Right hindlimb (tissue), 1 donor: Measurements from ENCODE around the gene B3GALT6.

Experiments used
- DNase-seq: peaks from one replicate; pipeline ENCODE4 v3.0.0-alpha.2; 2018

The B3GALT6 gene

DNA sequence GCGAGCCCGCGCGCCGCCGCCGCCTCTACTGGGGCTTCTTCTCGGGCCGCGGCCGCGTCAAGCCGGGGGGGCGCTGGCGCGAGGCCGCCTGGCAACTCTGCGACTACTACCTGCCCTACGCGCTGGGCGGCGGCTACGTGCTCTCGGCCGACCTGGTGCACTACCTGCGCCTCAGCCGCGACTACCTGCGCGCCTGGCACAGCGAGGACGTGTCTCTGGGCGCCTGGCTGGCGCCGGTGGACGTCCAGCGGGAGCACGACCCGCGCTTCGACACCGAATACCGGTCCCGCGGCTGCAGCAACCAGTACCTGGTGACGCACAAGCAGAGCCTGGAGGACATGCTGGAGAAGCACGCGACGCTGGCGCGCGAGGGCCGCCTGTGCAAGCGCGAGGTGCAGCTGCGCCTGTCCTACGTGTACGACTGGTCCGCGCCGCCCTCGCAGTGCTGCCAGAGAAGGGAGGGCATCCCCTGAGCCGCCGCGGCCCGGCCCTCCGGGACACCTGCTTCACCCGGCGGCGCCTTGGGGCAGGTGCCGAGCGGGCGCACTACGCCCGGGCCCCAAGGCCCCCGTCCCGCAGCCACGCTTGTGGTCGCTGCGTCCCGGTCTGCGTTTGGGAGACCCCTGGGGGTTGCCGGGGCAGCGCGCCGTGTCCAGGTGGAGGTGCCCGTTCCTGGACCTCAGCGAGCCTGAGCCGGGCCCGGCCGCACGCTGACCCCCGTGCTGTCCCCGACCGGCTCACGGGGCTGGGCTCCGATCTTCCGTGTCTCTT, 944 bp downstream of the B3GALT6 start:
- no peak for DNase-seq

DNA sequence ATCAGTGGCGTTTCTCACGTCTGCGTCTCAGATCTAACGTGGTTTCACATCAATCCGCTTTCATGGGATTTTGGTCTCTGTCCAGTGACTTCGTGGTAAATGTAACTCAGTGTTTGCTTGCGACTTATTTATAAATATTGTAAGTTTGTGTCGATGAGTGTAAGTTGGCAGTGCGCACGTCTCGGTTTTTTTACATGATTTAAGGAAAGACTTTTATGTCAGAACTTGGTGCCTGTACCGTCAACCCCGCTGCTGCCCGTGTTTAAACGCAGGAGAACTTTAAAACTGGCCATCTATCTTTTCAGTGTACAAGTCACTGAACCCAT, 1.5 kb downstream of the B3GALT6 start:
- no peak for DNase-seq

DNA sequence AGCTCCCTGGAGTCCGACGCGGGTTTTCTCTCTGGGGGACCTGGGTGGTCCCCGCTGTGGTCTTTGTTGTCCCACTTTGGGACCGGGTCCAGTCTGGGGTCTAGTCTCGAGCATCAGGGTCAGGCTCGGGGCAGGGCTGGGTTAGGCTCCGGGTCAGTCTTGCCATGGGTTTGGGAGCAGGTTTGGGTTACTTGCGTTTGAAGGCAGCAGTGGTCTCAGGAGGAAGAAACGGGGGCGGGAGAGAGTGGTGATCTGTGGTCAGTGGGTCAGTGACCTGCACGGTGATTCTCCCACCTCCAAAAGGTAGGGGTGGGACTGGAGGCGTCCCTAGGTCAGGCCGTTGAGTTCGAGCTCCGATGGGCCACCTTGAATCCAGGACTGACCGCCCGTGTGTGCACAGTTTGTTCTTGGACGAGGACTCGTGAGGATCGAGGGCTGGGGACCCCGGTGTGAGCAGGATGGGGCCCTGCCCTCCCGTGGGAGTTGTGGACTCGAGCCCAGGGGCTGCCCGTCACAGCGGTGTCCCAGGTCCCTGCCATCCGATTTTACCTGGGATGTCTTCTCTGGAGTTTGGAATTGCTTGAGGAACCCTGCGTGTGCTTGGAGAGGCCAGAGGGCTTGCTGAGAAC, 2.3 kb downstream of the B3GALT6 start:
- DNase-seq, result no peak

DNA sequence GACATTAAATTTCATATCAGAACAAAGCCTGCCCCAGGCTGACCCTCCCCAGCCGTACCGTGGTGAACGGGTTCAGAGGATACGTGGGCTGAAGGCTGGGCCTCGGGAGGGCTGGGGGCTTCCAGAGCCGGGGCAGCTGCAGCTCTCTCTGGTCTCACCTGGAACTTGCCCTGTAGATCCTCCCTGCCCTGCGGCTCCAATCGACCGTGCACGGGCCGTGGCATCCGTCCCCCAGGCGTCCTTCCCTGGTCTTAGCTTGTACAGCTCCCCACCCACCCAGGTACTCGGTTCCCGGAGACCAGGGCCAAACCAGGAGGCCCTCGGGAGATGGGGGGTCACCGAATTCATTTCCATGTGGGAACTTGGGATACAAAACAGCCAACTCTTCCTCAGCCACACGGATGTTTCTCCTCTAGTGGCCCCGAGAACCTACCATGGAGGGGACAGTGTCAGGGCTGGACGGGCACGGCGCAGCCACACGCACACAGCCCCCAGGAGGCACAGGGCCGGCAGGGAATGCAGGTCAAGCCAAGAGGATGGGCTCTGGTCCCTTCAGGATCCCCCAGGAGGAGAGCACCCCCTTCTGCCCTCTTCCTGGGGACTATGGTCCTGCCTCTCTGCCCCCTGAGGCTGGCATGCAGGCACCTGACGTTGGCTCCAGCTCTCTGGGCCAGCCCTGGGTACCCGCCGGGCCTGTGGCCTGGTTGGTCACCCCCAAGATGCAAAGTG, 3.1 kb downstream of the B3GALT6 start:
- no peak for DNase-seq

- DNase-seq, result no peak
Measured at GRCh38 chr1:1236176-1236763, 4.2 kb downstream of the B3GALT6 start.

- DNase-seq, result no peak
Measured at GRCh38 chr1:1236945-1237873, 5.2 kb downstream of the B3GALT6 start.

DNA sequence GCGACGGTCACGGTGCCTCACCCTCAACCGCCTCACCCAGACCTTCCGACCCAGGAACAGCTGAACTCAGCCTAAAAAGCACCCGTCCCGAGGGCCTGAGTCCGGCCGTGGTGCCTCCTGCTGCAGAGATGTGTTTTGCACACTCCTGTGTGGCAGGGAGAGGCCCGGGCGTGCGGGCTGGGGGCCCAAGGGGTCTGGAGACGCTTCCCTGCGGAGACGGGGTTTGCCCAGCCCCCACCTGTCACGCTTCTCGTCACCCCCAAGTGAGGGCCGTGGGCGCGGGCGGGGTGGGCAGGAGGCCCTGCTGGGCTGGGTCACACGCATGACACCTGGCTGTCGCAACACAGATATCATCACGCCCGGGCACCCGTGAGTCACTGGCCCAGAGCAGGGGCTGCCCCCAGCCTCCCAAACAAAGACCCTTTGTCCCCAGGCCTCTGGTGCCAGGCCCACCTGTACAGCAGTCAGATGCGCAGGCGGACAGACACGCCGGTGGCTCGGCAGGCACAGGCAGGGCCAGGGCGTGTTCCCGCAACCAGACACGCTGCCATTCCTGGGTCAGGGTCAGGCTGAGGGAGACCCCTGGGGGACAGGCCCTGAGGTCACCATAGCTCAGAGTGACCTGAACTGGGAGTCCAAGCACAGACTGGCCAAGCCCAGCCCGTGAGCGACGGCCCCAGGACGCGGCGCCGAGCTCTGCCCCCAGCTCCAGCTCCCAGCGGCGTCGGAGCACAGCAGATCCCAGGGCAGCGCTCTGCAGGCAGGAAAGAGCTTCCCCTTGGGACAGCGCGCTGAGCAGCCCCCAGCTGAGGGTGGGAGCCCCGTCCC, 6.1 kb downstream of the B3GALT6 start:
- no peak for DNase-seq

GRCh38 chr1:1238702-1239178, 6.7 kb downstream of the B3GALT6 start:
- no peak for DNase-seq

GRCh38 chr1:1239227-1239613, 7.2 kb downstream of the B3GALT6 start:
- DNase-seq, result no peak

DNA sequence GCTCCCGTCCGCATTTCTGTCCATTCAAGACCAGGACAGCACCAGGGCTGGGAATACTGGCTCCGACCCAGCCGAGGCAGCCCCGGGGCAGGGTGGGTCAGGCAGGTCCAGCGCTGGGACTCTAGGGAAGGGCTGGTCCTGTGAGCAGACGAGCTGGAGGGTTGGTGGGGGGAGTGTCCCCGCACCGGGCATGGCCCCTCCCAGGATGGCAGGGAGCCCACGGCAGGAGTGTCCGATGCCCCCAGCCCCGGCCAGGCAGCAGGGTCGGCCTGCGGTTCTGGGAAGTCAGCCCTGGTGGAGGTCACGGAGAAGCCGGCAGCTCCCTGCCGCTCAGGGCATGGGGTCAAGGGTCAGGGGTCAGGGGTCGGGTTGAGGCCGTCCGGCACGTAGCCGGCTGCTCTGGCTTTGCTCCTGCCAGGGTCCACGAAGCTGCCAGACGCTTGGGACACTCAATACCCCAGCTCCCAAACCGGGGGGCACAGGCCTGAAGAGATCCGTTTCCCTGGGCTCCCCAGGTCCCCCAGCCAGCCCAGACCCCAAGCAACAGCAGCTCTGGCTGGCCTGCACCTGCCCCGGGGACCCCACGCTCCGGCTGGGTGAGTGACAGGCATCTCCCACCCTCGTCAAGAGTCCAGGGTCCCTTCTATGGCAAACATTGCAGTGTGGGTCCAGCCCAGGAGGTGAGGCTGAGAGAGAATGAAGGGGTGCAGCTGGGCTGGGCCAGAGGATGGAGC, 7.7 kb downstream of the B3GALT6 start:
- no peak for DNase-seq

- no peak for DNase-seq
Measured at GRCh38 chr1:1240348-1240732, 8.3 kb downstream of the B3GALT6 start.

DNA sequence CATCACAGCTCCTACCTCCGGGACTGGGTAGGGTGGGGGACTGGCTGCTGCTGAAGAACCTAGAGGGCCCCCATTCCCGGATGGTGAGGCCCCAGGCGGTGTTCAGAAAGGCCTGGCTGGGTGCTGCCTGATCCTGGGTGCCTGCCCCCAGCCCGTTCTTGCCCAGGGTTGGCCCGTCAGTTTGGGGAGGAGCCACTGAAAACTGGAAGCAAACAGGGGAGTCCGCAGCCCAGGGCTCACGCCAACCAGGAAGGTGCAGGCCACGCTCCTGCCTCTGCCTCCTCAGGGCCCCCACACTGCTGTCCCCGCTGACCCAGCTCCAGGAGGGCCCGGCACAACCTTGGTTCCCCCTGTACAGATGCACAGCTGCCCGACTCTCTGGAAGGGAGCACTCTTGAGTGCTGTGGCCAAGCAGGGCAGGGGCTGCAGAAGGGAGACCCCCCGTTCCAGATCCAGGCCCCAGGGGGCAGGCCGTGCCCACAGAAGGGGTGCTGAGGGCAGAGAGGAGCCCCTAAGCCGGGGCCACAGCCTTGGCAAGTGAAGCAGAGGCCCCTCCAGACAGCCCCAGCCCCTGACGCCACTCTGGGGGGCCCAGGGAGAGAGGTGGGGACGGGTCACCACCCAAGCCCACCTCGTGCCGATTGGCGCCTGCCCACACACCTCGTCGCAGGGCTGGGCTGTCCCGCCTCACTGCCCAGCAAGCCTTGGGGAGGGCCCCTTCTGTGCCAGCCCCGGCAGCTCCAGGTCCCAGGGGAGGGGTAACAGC, 9.0 kb downstream of the B3GALT6 start:
- DNase-seq, result no peak

GRCh38 chr1:1241588-1242219, 9.7 kb downstream of the B3GALT6 start:
- no peak for DNase-seq

DNA sequence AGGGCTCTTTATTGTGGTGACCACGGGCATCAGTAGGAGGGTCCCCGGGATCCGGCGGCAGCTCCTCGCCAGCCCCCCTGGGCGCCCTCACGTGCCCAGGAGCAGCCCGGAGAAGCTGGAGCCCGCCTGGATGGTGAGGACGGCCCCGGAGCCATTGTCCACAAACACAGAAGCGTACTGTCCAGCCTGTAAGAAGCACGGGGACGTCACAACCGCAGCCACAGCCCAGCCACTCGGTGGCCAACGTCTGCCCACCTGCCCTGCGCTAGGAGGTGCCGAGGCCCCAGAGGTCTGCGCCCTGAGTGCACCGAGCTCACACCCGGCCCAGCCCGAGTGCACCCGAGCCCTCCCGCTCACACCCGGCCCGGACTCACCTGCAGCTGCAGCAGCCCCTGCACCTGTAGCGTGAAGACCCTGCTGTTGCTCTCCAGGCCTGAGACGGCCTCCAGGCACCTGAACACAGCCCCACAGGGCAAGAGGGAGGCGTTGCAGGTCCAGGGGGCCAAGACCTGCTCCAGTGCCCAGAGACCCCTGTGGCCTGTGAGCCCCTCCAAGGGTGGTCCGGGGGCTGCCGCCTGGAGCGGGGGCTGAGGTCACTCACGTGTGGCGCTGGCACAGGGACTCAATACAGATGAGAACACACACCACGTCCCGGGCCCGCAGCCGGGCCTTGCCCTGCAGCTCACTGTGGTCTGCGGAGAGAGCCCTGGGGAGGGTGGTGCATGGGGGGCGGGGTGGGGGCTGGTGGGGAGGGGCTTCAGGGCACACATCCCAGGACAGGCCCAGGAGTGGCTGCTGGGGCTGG, 10.6 kb downstream of the B3GALT6 start:
- no peak for DNase-seq

- no peak for DNase-seq
Measured at GRCh38 chr1:1243266-1243660, 11.2 kb downstream of the B3GALT6 start.

GRCh38 chr1:1243807-1244191, 11.8 kb downstream of the B3GALT6 start:
- no peak for DNase-seq

DNA sequence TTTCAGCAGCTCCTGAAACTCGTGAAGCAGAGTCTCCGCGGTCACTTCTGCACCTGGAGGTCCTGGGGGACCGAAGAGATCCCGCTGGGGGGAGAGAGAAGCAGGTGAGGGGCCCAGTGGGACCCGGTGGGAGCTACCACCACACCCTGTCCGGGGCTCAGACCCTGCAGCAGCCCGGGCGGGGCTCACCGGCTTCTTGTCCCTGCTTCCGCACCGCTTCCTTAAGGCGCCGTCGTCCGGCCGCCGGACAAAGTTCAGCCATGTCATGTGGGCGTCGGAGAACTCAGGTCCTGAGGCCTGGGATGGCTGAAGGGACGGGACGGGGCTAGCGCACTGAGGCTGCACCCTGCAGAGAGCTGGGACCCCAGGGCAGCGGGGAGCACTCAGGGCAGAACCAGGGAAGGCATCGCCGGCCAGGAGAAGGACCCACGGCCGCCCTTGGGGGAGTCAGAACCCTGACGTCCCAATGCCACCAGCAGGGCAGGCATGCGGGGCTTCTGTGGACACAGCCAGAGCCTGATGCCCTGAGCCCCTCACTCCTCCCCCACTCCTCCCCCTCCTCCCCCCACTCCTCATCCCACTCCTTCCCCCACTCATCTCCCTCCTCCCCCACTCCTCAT, 12.3 kb downstream of the B3GALT6 start:
- DNase-seq, result no peak

GRCh38 chr1:1245178-1245816, 13.3 kb downstream of the B3GALT6 start:
- no peak for DNase-seq
